ENCODE results near the gene AQP6.
A peak's percentile ranks its signal among the peaks of the same experiment; 100 is the strongest.

The AQP6 gene

GRCh38 chr12:50025187-50026059 lies 52.7 kb downstream of the AQP6 start, which contains the start of gene RACGAP1:
Gene RACGAP1, minus strand, starts transcription at chr12:50025494. Its CDS starts 8,779 bp downstream, at chr12:50016715.
- H3K4me3 ChIP-seq (ENCODE audit: low read depth, low read length) = peak within 1 kb of the TSS; percentile 88

GRCh38 chr12:50026691-50027090 lies 53.9 kb downstream of the AQP6 start:
- no peak overlapping the region for H3K4me3 ChIP-seq (ENCODE audit: low read depth, low read length)
